Ishikawa (cell line): ENCODE results near the gene FBXO7.

Experiments
- EGR1 ChIP-seq: IDR thresholded peaks from 2 replicates; pipeline ENCODE4 v1.6.1; 2012
- TCF12 ChIP-seq: IDR thresholded peaks from 2 replicates; pipeline ENCODE4 v1.6.1; 2012; ENCODE audit warnings: low read depth
- USF1 ChIP-seq: IDR thresholded peaks from 2 replicates; pipeline ENCODE4 v1.6.1; 2012
- TF ChIP-seq, protein P1 (sequence below): IDR thresholded peaks from 2 replicates; pipeline ENCODE4 v1.6.1; 2012

DNA sequence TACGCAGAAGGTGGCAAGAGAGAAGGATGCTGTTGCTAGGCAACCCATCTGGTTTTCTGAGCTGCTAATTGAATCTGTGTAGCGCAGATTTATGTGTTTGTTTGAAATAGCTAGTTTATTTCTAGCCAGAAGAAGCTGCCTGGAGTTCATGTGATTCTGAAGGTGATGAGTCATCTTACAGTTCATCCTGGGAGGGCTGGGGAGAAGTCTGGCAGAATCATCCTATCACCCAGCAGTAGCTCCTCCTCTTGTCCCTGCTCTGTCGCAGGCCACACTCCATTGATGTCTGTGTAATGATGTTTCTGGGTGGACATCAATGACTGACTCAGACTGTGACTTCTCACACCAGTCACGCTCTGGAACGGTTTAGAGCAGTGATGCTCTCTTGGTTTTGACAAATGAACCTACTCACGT lies 4.8 kb upstream of the FBXO7 start:
- no peak for TF ChIP-seq USF1
- TF ChIP-seq, protein P1, sequence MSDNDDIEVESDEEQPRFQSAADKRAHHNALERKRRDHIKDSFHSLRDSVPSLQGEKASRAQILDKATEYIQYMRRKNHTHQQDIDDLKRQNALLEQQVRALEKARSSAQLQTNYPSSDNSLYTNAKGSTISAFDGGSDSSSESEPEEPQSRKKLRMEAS: no peak
- no peak for TF ChIP-seq TCF12
- no peak for TF ChIP-seq EGR1
